CD4-positive, alpha-beta memory T cell (primary cell): Measurements from ENCODE around the gene SLC39A11. TPM values are rescaled to one million over a fixed set of nuclear protein-coding genes. Genes with fewer than 3 reads are reported as not detected.
"Not testable (repeated sequence)": the region's sequence is repeated elsewhere in the genome, so short reads cannot be mapped to it uniquely, and the experiment has no call there.

Experiments
- CTCF ChIA-PET: fragments of 350-600 bp; sonication (Branson Sonifier 250); formaldehyde crosslinking; loops from one replicate; lab custom pipeline; 2021; ENCODE audit warnings: inconsistent platforms; ENCODE audit not compliant: partially characterized antibody; lab: Charles Lee
- POLR2A ChIA-PET: fragments of 350-600 bp; sonication (Branson Sonifier 250); formaldehyde crosslinking; loops from one replicate; lab custom pipeline; 2021; ENCODE audit not compliant: partially characterized antibody; lab: Charles Lee
- DNase-seq, 5 donors: peaks; one replicate each; pipeline versions ENCODE4 v3.0.0 to v3.0.0-alpha.2; 2020 to 2022; ENCODE audit warnings: mixed read lengths in 1 of 5
- H3K27ac ChIP-seq: one replicate; pipeline ENCODE4 v1.7.0; 2013; ENCODE audit warnings: low read depth, low read length
- H3K27me3 ChIP-seq: 2 replicates; pipeline ENCODE4 v1.7.0; 2013; ENCODE audit warnings: mild to moderate bottlenecking, low read length, moderate library complexity; ENCODE audit not compliant: insufficient read depth
- H3K36me3 ChIP-seq: 2 replicates; pipeline ENCODE4 v1.7.0; 2013; ENCODE audit warnings: mild to moderate bottlenecking, low read length, moderate library complexity; ENCODE audit not compliant: insufficient read depth
- H3K4me1 ChIP-seq: 2 replicates; pipeline ENCODE4 v1.7.0; 2013; ENCODE audit warnings: mild to moderate bottlenecking, low read length, moderate library complexity; ENCODE audit not compliant: insufficient read depth
- H3K4me3 ChIP-seq, 2 donors: one replicate each; pipeline ENCODE4 v1.7.0; 2013; ENCODE audit warnings: low read length in 2 of 2, mild to moderate bottlenecking in 1 of 2
- H3K9me3 ChIP-seq, 2 donors: one replicate each; pipeline ENCODE4 v1.7.0; 2013; ENCODE audit warnings: low read length in 2 of 2, control low read depth in 1 of 2; ENCODE audit not compliant: control insufficient read depth in 1 of 2
- H3K27ac Mint-ChIP-seq, 7 donors: one replicate each; pipeline ENCODE4 v1.8.0; 2020 to 2021; ENCODE audit warnings: mixed read lengths in 7 of 7, mild to moderate bottlenecking in 6 of 7, inconsistent platforms in 3 of 7, moderate library complexity in 3 of 7
- H3K27me3 Mint-ChIP-seq, 2 donors: one replicate each; pipeline ENCODE4 v1.8.0; 2020 to 2021; ENCODE audit warnings: mixed read lengths in 2 of 2
- H3K36me3 Mint-ChIP-seq, 2 donors: one replicate each; pipeline ENCODE4 v1.8.0; 2020 to 2021; ENCODE audit warnings: mixed read lengths in 2 of 2, inconsistent platforms in 1 of 2, mild to moderate bottlenecking in 1 of 2
- H3K4me1 Mint-ChIP-seq, 4 donors: one replicate each; pipeline ENCODE4 v1.8.0; 2020 to 2021; ENCODE audit warnings: mixed read lengths in 4 of 4, mild to moderate bottlenecking in 1 of 4
- H3K4me3 Mint-ChIP-seq, 8 donors: one replicate each; pipeline ENCODE4 v1.8.0; 2020 to 2021; ENCODE audit warnings: mixed read lengths in 8 of 8, mild to moderate bottlenecking in 7 of 8, moderate library complexity in 6 of 8, inconsistent platforms in 3 of 8
- H3K9me3 Mint-ChIP-seq, 8 donors: one replicate each; pipeline ENCODE4 v1.8.0; 2020 to 2021; ENCODE audit warnings: mixed read lengths in 8 of 8, mild to moderate bottlenecking in 5 of 8, inconsistent platforms in 3 of 8, moderate library complexity in 1 of 8
- intact Hi-C: fragments of 100-400 bp; cut with micrococcal nuclease; formaldehyde crosslinking; loops from one replicate; pipeline ENCODE4 v1.15.1; 2023
- polyA plus RNA-seq, 2 donors: library from polyadenylated mRNA; unstranded; fragments of 300-500 nt; fragmentation: Illumina TruSeq; gene quantifications; one replicate each; pipeline ENCODE4 v1.2.3, GENCODE V29; 2021
- total RNA-seq, 2 experiments: library from RNA; stranded (reverse); gene quantifications; one replicate each; pipeline ENCODE4 v1.2.3, GENCODE V29; 2021

Gene SLC39A11
- total and polyA plus RNA-seq, 4 experiments from 2014 or later = 15.9 to 23.7 (median 20.4) TPM

DNA sequence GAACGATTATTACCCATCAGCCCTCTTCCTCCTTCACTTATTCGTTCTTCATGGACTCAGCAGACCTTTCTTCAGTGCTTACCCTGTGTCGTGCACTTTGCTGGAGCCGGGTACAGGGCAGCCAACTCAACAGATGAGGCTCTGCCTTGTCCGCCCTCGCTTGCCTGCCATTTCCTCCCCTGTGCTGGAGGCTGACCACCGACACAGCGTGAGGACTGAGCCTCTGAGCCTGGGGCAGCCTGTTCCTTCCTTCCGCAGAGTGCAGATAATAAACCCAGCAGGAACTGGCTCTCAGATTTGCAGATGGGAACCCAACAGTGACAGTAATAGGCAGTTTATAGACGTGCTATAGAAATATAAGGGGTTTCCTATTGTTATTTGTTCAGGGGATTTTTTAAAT lies 7.0 kb upstream of the SLC39A11 start:
- H3K9me3 ChIP-seq = no peaks in the 10 kb centered on the region
- H3K27me3 ChIP-seq = no peaks in the 10 kb centered on the region
- H3K36me3 Mint-ChIP-seq = no peaks in the 10 kb centered on the region
- peaks cover 0 to 2% (median 0%) of the 10 kb centered on the region in 8 donors for H3K9me3 Mint-ChIP-seq
- H3K27ac Mint-ChIP-seq = no peak overlapping the region
- H3K27me3 Mint-ChIP-seq = peaks cover 7 to 10% of the 10 kb centered on the region in 2 donors
- H3K4me1 ChIP-seq = no peaks in the 10 kb centered on the region
- no peak for DNase-seq
- H3K4me3 ChIP-seq = no peak overlapping the region
- POLR2A ChIA-PET = no interaction called here
- peaks cover 0 to 3% (median 0%) of the 10 kb centered on the region in 4 donors for H3K4me1 Mint-ChIP-seq
- H3K36me3 ChIP-seq = no peaks in the 10 kb centered on the region
- no peak overlapping the region for H3K27ac ChIP-seq
- intact Hi-C loops = no loop called here
- CTCF ChIA-PET = no interaction called here
- H3K4me3 Mint-ChIP-seq = no peak overlapping the region

- Mint-ChIP-seq H3K27ac (no peak overlapping the region), H3K4me3 (no peak overlapping the region)
- intact Hi-C loops = no loop called here
Observed at GRCh38 chr17:73098919-73099318, 6.4 kb upstream of the SLC39A11 start.

DNA sequence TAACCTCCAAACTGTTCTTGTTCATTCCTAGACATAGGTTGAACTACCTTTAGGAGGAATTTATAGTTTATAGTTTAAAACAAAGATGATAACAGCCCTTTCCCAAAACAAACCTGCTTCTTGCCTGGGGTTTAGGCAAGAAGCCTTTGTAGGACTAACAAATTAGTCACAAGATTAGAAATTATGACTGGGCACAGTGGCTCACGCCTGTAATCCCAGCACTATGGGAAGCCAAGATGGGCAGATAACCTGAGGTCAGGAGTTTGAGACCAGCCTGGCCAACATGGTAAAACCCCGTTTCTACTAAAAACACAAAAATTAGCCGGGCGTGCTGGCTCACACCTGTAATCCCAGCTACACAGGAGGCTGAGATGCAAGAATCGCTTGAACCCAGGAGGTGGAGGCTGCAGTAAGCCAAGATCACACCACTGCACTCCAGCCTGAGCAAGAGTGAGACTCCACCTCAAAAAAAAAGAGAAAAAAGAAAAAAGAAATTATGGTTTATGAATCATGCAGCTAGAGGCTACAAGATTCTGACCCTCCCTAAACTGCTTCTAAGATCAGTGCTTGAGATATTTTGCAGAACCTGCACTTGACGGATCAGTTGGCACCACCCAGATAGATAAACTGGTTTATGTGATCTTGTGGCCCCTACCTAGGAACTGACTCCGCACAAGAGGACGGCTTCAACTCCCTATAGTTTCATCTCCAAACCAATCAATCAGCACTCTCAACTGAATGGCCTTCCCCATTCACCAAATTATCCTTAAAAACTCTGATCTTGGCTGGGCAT lies 5.7 kb upstream of the SLC39A11 start:
- H3K4me3 Mint-ChIP-seq, H3K9me3 ChIP-seq, H3K36me3 ChIP-seq, H3K4me1 Mint-ChIP-seq, H3K27ac ChIP-seq, POLR2A ChIA-PET, H3K27ac Mint-ChIP-seq, intact Hi-C loops, H3K36me3 Mint-ChIP-seq, DNase-seq, CTCF ChIA-PET, H3K4me3 ChIP-seq, H3K27me3 ChIP-seq, H3K9me3 Mint-ChIP-seq, H3K4me1 ChIP-seq: not testable (repeated sequence)
- H3K27me3 Mint-ChIP-seq = peaks cover 7 to 10% of the 10 kb centered on the region in 2 donors

More at GRCh38 chr17:73098919-73099318, 6.4 kb upstream of the SLC39A11 start:
- Histone ChIP-seq H3K27ac (no peak overlapping the region), H3K27me3 (no peaks in the 10 kb centered on the region), H3K4me3 (no peak overlapping the region), H3K9me3 (no peaks in the 10 kb centered on the region), H3K36me3 (no peaks in the 10 kb centered on the region), H3K4me1 (no peaks in the 10 kb centered on the region)
- CTCF ChIA-PET = no interaction called here
- Mint-ChIP-seq H3K9me3 (no peaks in the 10 kb centered on the region), H3K27me3 (peaks cover 7 to 10% of the 10 kb centered on the region in 2 donors), H3K4me1 (peaks cover 0 to 3% (median 0%) of the 10 kb centered on the region in 4 donors), H3K36me3 (no peaks in the 10 kb centered on the region)
- DNase-seq = no peak
- POLR2A ChIA-PET = no interaction called here

DNA sequence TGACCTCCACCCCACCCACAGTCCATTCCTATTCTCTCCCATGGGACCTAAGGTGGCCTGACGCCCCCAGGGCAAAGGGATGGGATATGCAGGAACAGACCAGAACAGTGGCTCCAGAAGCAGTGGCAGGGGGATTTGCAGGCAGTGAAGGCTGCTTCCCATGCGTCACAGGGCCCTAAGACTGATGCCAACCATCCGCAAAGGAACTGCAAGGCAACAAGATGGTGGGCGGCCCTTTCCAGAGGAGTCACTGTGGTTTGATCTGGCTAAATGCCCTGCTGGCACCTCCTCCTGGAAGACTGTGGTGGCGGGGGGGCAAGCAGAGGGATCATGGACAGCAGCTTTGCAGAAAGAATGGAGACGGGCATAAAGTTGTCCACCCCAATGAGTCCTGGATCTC lies 4.4 kb upstream of the SLC39A11 start:
- H3K9me3 ChIP-seq = no peaks in the 10 kb centered on the region
- peaks cover 7 to 10% of the 10 kb centered on the region in 2 donors for H3K27me3 Mint-ChIP-seq
- H3K4me3 Mint-ChIP-seq = no peak overlapping the region
- H3K36me3 ChIP-seq = no peaks in the 10 kb centered on the region
- H3K27me3 ChIP-seq = no peaks in the 10 kb centered on the region
- no peak overlapping the region for H3K27ac ChIP-seq
- H3K36me3 Mint-ChIP-seq = peaks cover 0 to 3% of the 10 kb centered on the region in 2 donors
- CTCF ChIA-PET = interaction anchor here (0.6 kb wide), 1 partner anchor 1116 kb away, joined by 3 read pairs; no protein-coding TSS in a partner anchor
- H3K4me3 ChIP-seq = no peak overlapping the region
- intact Hi-C loops = no loop called here
- DNase-seq = no peak
- POLR2A ChIA-PET = no interaction called here
- H3K9me3 Mint-ChIP-seq = no peaks in the 10 kb centered on the region
- peaks cover 7% of the 10 kb centered on the region for H3K4me1 ChIP-seq
- peaks cover 5 to 12% (median 10%) of the 10 kb centered on the region in 4 donors for H3K4me1 Mint-ChIP-seq
- no peak overlapping the region for H3K27ac Mint-ChIP-seq

GRCh38 chr17:73096211-73096610 lies 3.7 kb upstream of the SLC39A11 start:
- Mint-ChIP-seq H3K4me3 (no peak overlapping the region), H3K27me3 (peaks cover 7 to 10% of the 10 kb centered on the region in 2 donors), H3K4me1 (peaks cover 9 to 17% (median 15%) of the 10 kb centered on the region in 4 donors), H3K9me3 (no peaks in the 10 kb centered on the region), H3K27ac (peak overlapping the region in 1 of 7 donors; percentile 14), H3K36me3 (peaks cover 0 to 3% of the 10 kb centered on the region in 2 donors)
- ChIA-PET CTCF (no interaction called here), POLR2A (no interaction called here)
- DNase-seq = no peak
- H3K36me3 ChIP-seq = no peaks in the 10 kb centered on the region
- no peak overlapping the region for H3K4me3 ChIP-seq
- H3K27me3 ChIP-seq = no peaks in the 10 kb centered on the region
- H3K4me1 ChIP-seq = peaks cover 12% of the 10 kb centered on the region
- intact Hi-C loops = no loop called here
- H3K27ac ChIP-seq = no peak overlapping the region
- no peaks in the 10 kb centered on the region for H3K9me3 ChIP-seq

DNA sequence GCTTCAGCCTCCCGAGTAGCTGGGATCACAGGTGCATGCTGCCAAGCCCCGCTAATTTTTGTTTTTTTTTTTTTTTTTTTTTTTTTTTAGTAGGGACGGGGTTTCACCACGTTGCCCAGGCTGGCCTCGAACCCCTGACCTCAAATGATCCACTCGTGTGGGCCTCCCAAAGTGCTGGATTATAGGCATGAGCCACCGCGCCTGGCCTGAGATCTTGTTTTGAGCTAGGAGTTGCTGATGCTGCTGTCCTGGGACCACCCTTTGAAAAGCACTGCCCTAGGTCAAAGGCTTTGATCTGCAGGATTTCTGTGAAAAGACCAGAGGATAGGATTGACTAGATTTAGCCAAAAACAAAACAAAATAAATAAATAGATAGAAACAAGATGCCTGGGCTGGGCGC lies 798 bp upstream of the SLC39A11 start:
- Mint-ChIP-seq H3K4me3 (peak overlapping the region in 5 of 8 donors; percentile 22 to 99 (median 97)), H3K4me1 (peaks cover 17 to 41% (median 29%) of the 10 kb centered on the region in 4 donors)
- intact Hi-C loops = loop anchor here (2.0 to 5.0 kb wide), 2 partner anchors 98 to 366 kb away; no protein-coding TSS in a partner anchor

More for the DNA sequence above, 798 bp upstream of the SLC39A11 start:
- H3K4me3 ChIP-seq = peak overlapping the region in 1 of 2 donors; percentile 55
- peaks cover 27% of the 10 kb centered on the region for H3K4me1 ChIP-seq
- H3K27me3 ChIP-seq = no peaks in the 10 kb centered on the region
- POLR2A ChIA-PET = interaction anchor here (1.4 to 1.9 kb wide), 2 partner anchors 99 to 366 kb away, joined by 3 to 8 read pairs; partner anchors contain the start of gene COG1
- no peaks in the 10 kb centered on the region for H3K9me3 ChIP-seq
- Mint-ChIP-seq H3K36me3 (peaks cover 0 to 7% of the 10 kb centered on the region in 2 donors), H3K27ac (no peak overlapping the region), H3K27me3 (peaks cover 0 to 4% of the 10 kb centered on the region in 2 donors), H3K9me3 (no peaks in the 10 kb centered on the region)
- H3K27ac ChIP-seq = no peak overlapping the region
- CTCF ChIA-PET = interaction anchor here (0.6 to 0.7 kb wide), 2 partner anchors 170 to 537 kb away, joined by 3 read pairs; no protein-coding TSS in a partner anchor
- no peaks in the 10 kb centered on the region for H3K36me3 ChIP-seq
- no peak for DNase-seq
